ENCODE results near the gene LRRC3. TPM values are rescaled to one million over a fixed set of nuclear protein-coding genes. Genes with fewer than 3 reads are reported as not detected.

Gene LRRC3
- total RNA-seq, 1 experiment from 2014 or later: 0.40 TPM

- BruUV-seq (replicated peaks): no TSS peak
- Mint-ChIP-seq H3K9me3 (ENCODE audit: low read depth, unreplicated experiment) (peaks cover 6% of the 10 kb centered on the region), H3K4me3 (ENCODE audit: low read depth, unreplicated experiment) (no peak overlapping the region), H3K36me3 (ENCODE audit: insufficient read depth, unreplicated experiment) (no peaks in the 10 kb centered on the region), H3K27ac (ENCODE audit: unreplicated experiment) (no peak overlapping the region), H3K4me1 (ENCODE audit: low read depth, unreplicated experiment) (no peaks in the 10 kb centered on the region), H3K27me3 (ENCODE audit: unreplicated experiment) (peaks cover 20% of the 10 kb centered on the region)
- CTCF ChIA-PET: interaction anchor here (0.8 kb wide), 1 partner anchor 9 kb away, joined by 3 read pairs; no protein-coding TSS in a partner anchor
- no peak for DNase-seq
- intact Hi-C loops (cut with micrococcal nuclease; ENCODE audit: unreplicated experiment): no loop called here
- no peak for TF ChIP-seq CTCF (IDR thresholded peaks at IDR 0.05; ENCODE audit: unreplicated experiment)
Observed at GRCh38 chr21:44420416-44421205, 34.7 kb upstream of the LRRC3 start.

GRCh38 chr21:44421901-44422840 lies 33.1 kb upstream of the LRRC3 start:
- no TSS peak for BruUV-seq (replicated peaks)
- Mint-ChIP-seq H3K36me3 (ENCODE audit: insufficient read depth, unreplicated experiment) (no peaks in the 10 kb centered on the region), H3K27me3 (ENCODE audit: unreplicated experiment) (peaks cover 18% of the 10 kb centered on the region), H3K9me3 (ENCODE audit: low read depth, unreplicated experiment) (peaks cover 6% of the 10 kb centered on the region), H3K4me1 (ENCODE audit: low read depth, unreplicated experiment) (no peaks in the 10 kb centered on the region), H3K4me3 (ENCODE audit: low read depth, unreplicated experiment) (no peak overlapping the region), H3K27ac (ENCODE audit: unreplicated experiment) (no peak overlapping the region)
- no peak for DNase-seq
- CTCF ChIA-PET: interaction anchor here (0.7 kb wide), 1 partner anchor 301 kb away, joined by 3 read pairs; no protein-coding TSS in a partner anchor
- intact Hi-C loops (cut with micrococcal nuclease; ENCODE audit: unreplicated experiment): no loop called here
- no peak for TF ChIP-seq CTCF (IDR thresholded peaks at IDR 0.05; ENCODE audit: unreplicated experiment)

- H3K4me1 Mint-ChIP-seq (ENCODE audit: low read depth, unreplicated experiment): no peaks in the 10 kb centered on the region
- no peak for TF ChIP-seq CTCF (IDR thresholded peaks at IDR 0.05; ENCODE audit: unreplicated experiment)
- H3K36me3 Mint-ChIP-seq (ENCODE audit: insufficient read depth, unreplicated experiment): no peaks in the 10 kb centered on the region
- H3K27ac Mint-ChIP-seq (ENCODE audit: unreplicated experiment): no peak overlapping the region
- intact Hi-C loops (cut with micrococcal nuclease; ENCODE audit: unreplicated experiment): no loop called here
- BruUV-seq (replicated peaks): no TSS peak
- peaks cover 18% of the 10 kb centered on the region for H3K27me3 Mint-ChIP-seq (ENCODE audit: unreplicated experiment)
- H3K4me3 Mint-ChIP-seq (ENCODE audit: low read depth, unreplicated experiment): no peak overlapping the region
- H3K9me3 Mint-ChIP-seq (ENCODE audit: low read depth, unreplicated experiment): peaks cover 6% of the 10 kb centered on the region
- CTCF ChIA-PET: no interaction called here
- DNase-seq: no peak
Observed at GRCh38 chr21:44423312-44423821, 31.9 kb upstream of the LRRC3 start.

GRCh38 chr21:44423941-44424607 lies 31.2 kb upstream of the LRRC3 start:
- Mint-ChIP-seq H3K4me3 (ENCODE audit: low read depth, unreplicated experiment) (no peak overlapping the region), H3K4me1 (ENCODE audit: low read depth, unreplicated experiment) (no peaks in the 10 kb centered on the region), H3K36me3 (ENCODE audit: insufficient read depth, unreplicated experiment) (no peaks in the 10 kb centered on the region), H3K9me3 (ENCODE audit: low read depth, unreplicated experiment) (peaks cover 6% of the 10 kb centered on the region), H3K27me3 (ENCODE audit: unreplicated experiment) (peaks cover 18% of the 10 kb centered on the region), H3K27ac (ENCODE audit: unreplicated experiment) (no peak overlapping the region)
- no peak for DNase-seq
- CTCF ChIA-PET: no interaction called here
- no peak for TF ChIP-seq CTCF (IDR thresholded peaks at IDR 0.05; ENCODE audit: unreplicated experiment)
- intact Hi-C loops (cut with micrococcal nuclease; ENCODE audit: unreplicated experiment): no loop called here
- BruUV-seq (replicated peaks): no TSS peak
